Gastroesophageal sphincter (tissue), 3 donors: ENCODE measurements around the gene FOXL1.

ENCODE experiments used
- CTCF ChIP-seq, 4 experiments: fragments of 200-600 bp in 2 of 4; fragments of 450-650 bp in 2 of 4; sonication (generic) in 1 of 4; IDR thresholded peaks; one replicate each; pipeline ENCODE4 v1.5.1; 2017 to 2019; ENCODE audit warnings: antibody characterized with exemption in 4 of 4, mild to moderate bottlenecking in 2 of 4, moderate library complexity in 2 of 4
- POLR2AphosphoS5 ChIP-seq: sonication (generic); formaldehyde crosslinking; IDR thresholded peaks from one replicate; pipeline ENCODE4 v1.6.1; 2017; ENCODE audit warnings: antibody characterized with exemption

GRCh38 chr16:86573646-86574508 is 4.5 kb upstream of the FOXL1 start:
- TF ChIP-seq CTCF (IDR thresholded peaks at IDR 0.05) (no peak), POLR2AphosphoS5 (no peak)
